ENCODE data around the gene RAD51C. TPM values are rescaled to one million over a fixed set of nuclear protein-coding genes. Genes with fewer than 3 reads are reported as not detected.
"Not testable (repeated sequence)": the region's sequence is repeated elsewhere in the genome, so short reads cannot be mapped to it uniquely, and the experiment has no call there.

Gene RAD51C
- total RNA-seq, 1 experiment from 2014 or later: 63.4 TPM

DNA sequence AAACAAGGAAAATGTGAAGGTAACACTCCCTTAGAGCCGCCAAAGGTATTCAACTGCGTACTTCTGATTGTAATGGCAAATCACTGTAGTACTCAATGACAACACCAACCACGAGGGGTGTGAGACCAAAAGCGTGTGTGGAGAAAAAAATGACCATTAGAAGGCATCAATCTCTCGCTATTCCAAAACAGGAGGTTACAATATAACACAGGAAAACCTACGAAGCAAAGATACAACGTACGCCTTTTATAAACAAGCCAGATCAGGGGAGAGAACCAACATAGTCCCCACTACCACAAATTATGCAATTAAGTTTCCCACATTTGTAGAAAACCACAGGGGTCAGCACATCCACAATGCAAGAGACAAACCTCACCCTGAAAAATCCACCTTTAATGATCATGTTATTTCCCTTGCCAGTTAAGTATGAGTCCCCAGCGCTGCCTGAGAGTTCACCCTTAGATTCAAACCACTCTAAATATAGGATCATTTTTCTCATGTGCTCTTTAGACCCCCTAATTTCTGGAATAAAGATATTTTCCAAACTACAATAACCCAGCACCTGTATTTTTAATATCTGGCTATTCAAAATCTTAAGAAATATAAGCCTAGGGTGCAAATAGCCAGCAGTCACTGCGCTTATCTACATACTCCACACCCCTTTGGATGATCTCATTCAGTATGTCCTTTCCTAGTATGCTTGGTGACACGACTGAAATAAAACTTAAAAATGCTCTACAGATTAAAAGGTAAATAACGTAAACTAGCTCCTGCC lies 13.0 kb upstream of the RAD51C start:
- Histone ChIP-seq H3K9me2 (ENCODE audit: insufficient read depth) (no peaks in the 10 kb centered on the region), H2AFZ (peak overlapping the region; percentile 52; the same call in 1 of the 2 replicates), H3K27ac (peak overlapping the region; percentile 48), H3K79me2 (ENCODE audit: low read depth) (no peaks in the 10 kb centered on the region), H4K20me1 (ENCODE audit: insufficient read depth) (no peaks in the 10 kb centered on the region), H3K9me3 (ENCODE audit: insufficient read depth, low read depth) (no peaks in the 10 kb centered on the region), H3F3A (ENCODE audit: insufficient read depth, low read depth) (peaks cover 25% of the 10 kb centered on the region), H3K27me3 (ENCODE audit: insufficient read depth, low read depth) (no peaks in the 10 kb centered on the region), H3K4me2 (peak overlapping the region; percentile 52), H3K36me3 (ENCODE audit: low read depth) (no peaks in the 10 kb centered on the region), H3K4me3 (peak overlapping the region; percentile 25; the same call in 1 of the 2 replicates), H3K4me1 (replicated peaks; ENCODE audit: insufficient read depth) (peaks cover 22% of the 10 kb centered on the region)
- DNase-seq: peak; percentile 45 to 99
- no peak for TF ChIP-seq EZH2 (IDR thresholded peaks at IDR 0.05; ENCODE audit: low read depth)
- TF ChIP-seq CTCF (conservative IDR thresholded peaks at IDR 0.05): no peak; the same call in 1 of the 2 replicates
- TSS peak; percentile 100 for BruUV-seq (replicated peaks)
- intact Hi-C loops (cut with micrococcal nuclease; ENCODE audit: unreplicated experiment): loop anchor here (1.0 to 2.0 kb wide), 3 partner anchors 20 to 48 kb away; no protein-coding TSS in a partner anchor
- CTCF ChIA-PET: interaction anchor here (0.9 kb wide), 1 partner anchor 12 kb away, joined by 12 read pairs; no protein-coding TSS in a partner anchor
- POLR2A ChIA-PET (ENCODE audit: unreplicated experiment): interaction anchor here (0.6 to 0.8 kb wide), 2 partner anchors 14 to 145 kb away, joined by 3 to 4 read pairs; no protein-coding TSS in a partner anchor

DNA sequence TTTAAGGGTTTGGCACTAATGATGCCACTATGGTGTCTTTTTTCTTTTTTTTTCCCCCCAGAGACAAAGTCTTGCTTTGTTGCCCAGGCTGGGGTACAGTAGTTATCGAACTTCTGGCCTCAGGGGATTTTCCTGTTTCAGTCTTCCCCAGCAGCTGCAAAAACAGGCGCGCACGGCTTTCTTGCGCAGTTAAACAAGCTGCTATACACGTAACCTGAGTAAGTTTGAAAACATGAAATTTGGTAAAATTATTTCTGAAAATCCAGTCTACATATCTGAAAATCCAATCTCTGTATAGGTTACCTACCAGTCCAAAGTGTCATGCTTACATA lies 12.4 kb upstream of the RAD51C start:
- peaks cover 22% of the 10 kb centered on the region for H3K4me1 ChIP-seq (replicated peaks; ENCODE audit: insufficient read depth)
- H3K36me3 ChIP-seq (ENCODE audit: low read depth): no peaks in the 10 kb centered on the region
- H4K20me1 ChIP-seq (ENCODE audit: insufficient read depth): no peaks in the 10 kb centered on the region
- BruUV-seq (replicated peaks): no TSS peak
- no peak for DNase-seq
- no peaks in the 10 kb centered on the region for H3K9me2 ChIP-seq (ENCODE audit: insufficient read depth)
- H3F3A ChIP-seq (ENCODE audit: insufficient read depth, low read depth): peaks cover 25% of the 10 kb centered on the region
- CTCF ChIA-PET: interaction anchor here (0.9 kb wide), 1 partner anchor 13 kb away, joined by 12 read pairs; no protein-coding TSS in a partner anchor
- H3K27me3 ChIP-seq (ENCODE audit: insufficient read depth, low read depth): no peaks in the 10 kb centered on the region
- peak overlapping the region; percentile 52 for H3K4me2 ChIP-seq
- no peak for TF ChIP-seq EZH2 (IDR thresholded peaks at IDR 0.05; ENCODE audit: low read depth)
- TF ChIP-seq CTCF (conservative IDR thresholded peaks at IDR 0.05): no peak
- H3K27ac ChIP-seq: peak overlapping the region; percentile 48
- H3K79me2 ChIP-seq (ENCODE audit: low read depth): no peaks in the 10 kb centered on the region
- no peaks in the 10 kb centered on the region for H3K9me3 ChIP-seq (ENCODE audit: insufficient read depth, low read depth)
- intact Hi-C loops (cut with micrococcal nuclease; ENCODE audit: unreplicated experiment): no loop called here
- POLR2A ChIA-PET (ENCODE audit: unreplicated experiment): interaction anchor here (0.6 kb wide), 1 partner anchor 49 kb away, joined by 9 read pairs; no protein-coding TSS in a partner anchor
- H2AFZ ChIP-seq: peak overlapping the region; percentile 52; the same call in 1 of the 2 replicates
- H3K4me3 ChIP-seq: peak overlapping the region; percentile 25; the same call in 1 of the 2 replicates

- Histone ChIP-seq H4K20me1 (ENCODE audit: insufficient read depth) (no peaks in the 10 kb centered on the region), H3K79me2 (ENCODE audit: low read depth) (no peaks in the 10 kb centered on the region), H3K4me3 (no peak overlapping the region), H3K9me3 (ENCODE audit: insufficient read depth, low read depth) (no peaks in the 10 kb centered on the region), H3K27ac (no peak overlapping the region), H3K4me2 (no peak overlapping the region), H3K36me3 (ENCODE audit: low read depth) (no peaks in the 10 kb centered on the region), H3K9me2 (ENCODE audit: insufficient read depth) (no peaks in the 10 kb centered on the region), H2AFZ (no peak overlapping the region), H3K27me3 (ENCODE audit: insufficient read depth, low read depth) (no peaks in the 10 kb centered on the region), H3F3A (ENCODE audit: insufficient read depth, low read depth) (peaks cover 25% of the 10 kb centered on the region), H3K4me1 (replicated peaks; ENCODE audit: insufficient read depth) (peaks cover 12% of the 10 kb centered on the region)
- no TSS peak for BruUV-seq (replicated peaks)
- POLR2A ChIA-PET (ENCODE audit: unreplicated experiment): interaction anchor here (0.7 kb wide), 2 partner anchors 25 to 53 kb away, joined by 3 to 4 read pairs; no protein-coding TSS in a partner anchor
- intact Hi-C loops (cut with micrococcal nuclease; ENCODE audit: unreplicated experiment): no loop called here
- TF ChIP-seq CTCF (conservative IDR thresholded peaks at IDR 0.05): no peak
- TF ChIP-seq EZH2 (IDR thresholded peaks at IDR 0.05; ENCODE audit: low read depth): no peak
- CTCF ChIA-PET: no interaction called here
- peak in 1 of 2 experiments; percentile 50 for DNase-seq
Observed at GRCh38 chr17:58684003-58684402, 8.4 kb upstream of the RAD51C start.

GRCh38 chr17:58684462-58684861 lies 7.9 kb upstream of the RAD51C start:
- H3K4me3 ChIP-seq; H3K27me3 ChIP-seq (ENCODE audit: insufficient read depth, low read depth); H3K9me2 ChIP-seq (ENCODE audit: insufficient read depth); H3K79me2 ChIP-seq (ENCODE audit: low read depth); H3K36me3 ChIP-seq (ENCODE audit: low read depth); H4K20me1 ChIP-seq (ENCODE audit: insufficient read depth); H3K27ac ChIP-seq; H3K4me2 ChIP-seq; H2AFZ ChIP-seq; DNase-seq; H3K9me3 ChIP-seq (ENCODE audit: insufficient read depth, low read depth); BruUV-seq (replicated peaks); CTCF ChIA-PET; intact Hi-C loops (cut with micrococcal nuclease; ENCODE audit: unreplicated experiment): not testable (repeated sequence)
- peaks cover 10% of the 10 kb centered on the region; the same call in 1 of the 2 replicates for H3K4me1 ChIP-seq (replicated peaks; ENCODE audit: insufficient read depth)
- POLR2A ChIA-PET (ENCODE audit: unreplicated experiment): interaction anchor here (0.7 kb wide), 1 partner anchor 26 kb away, joined by 4 read pairs; no protein-coding TSS in a partner anchor
- H3F3A ChIP-seq (ENCODE audit: insufficient read depth, low read depth): peaks cover 24% of the 10 kb centered on the region; the same call in 1 of the 2 replicates

All from PC-9 (cell line).